Ovary (tissue), 3 donors: ENCODE measurements around the gene AFAP1L2.

Experiments
- CTCF ChIP-seq, 3 donors: fragments of 450-650 bp in 2 of 3; fragments of 200-600 bp in 1 of 3; IDR thresholded peaks; one replicate each; pipeline versions ENCODE4 v1.5.1 to v1.8.0; 2016 to 2022; ENCODE audit warnings: antibody characterized with exemption in 3 of 3, mild to moderate bottlenecking in 1 of 3
- EP300 ChIP-seq: sonication (generic); formaldehyde crosslinking; IDR thresholded peaks from one replicate; pipeline ENCODE4 v1.6.1; 2017; ENCODE audit warnings: antibody characterized with exemption
- POLR2A ChIP-seq: fragments of 450-650 bp; IDR thresholded peaks from one replicate; pipeline ENCODE4 v1.6.1; 2017; ENCODE audit warnings: antibody characterized with exemption, mild to moderate bottlenecking, moderate library complexity
- donor health status: DM: no; HTN: no; CAD: no.

- TF ChIP-seq CTCF (IDR thresholded peaks at IDR 0.05) (no peak), POLR2A (no peak), EP300 (no peak)
Observed at GRCh38 chr10:114250716-114251115, 153.6 kb downstream of the AFAP1L2 start.
